Aorta (tissue), 5 donors: ENCODE results near the gene PM20D2. TPM values are rescaled to one million over a fixed set of nuclear protein-coding genes. Genes with fewer than 3 reads are reported as not detected.

ENCODE experiments used
- ATAC-seq: fragments of 200-7000 bp; cut with Tn5 transposase; one replicate; pipeline ENCODE4 v1.9.1; 2022; ENCODE audit warnings: moderate library complexity; ENCODE audit not compliant: low FRiP score
- DNase-seq, 2 donors: peaks; one replicate each; pipeline ENCODE4 v3.0.0-alpha.2; 2020
- H3K27ac ChIP-seq, 2 donors: one replicate each; pipeline ENCODE4 v1.5.1; 2013; ENCODE audit warnings: low read length in 2 of 2, mild to moderate bottlenecking in 2 of 2, moderate library complexity in 2 of 2, control low read depth in 1 of 2, inconsistent platforms in 1 of 2, low read depth in 1 of 2
- H3K27me3 ChIP-seq, 2 donors: one replicate each; pipeline ENCODE4 v1.6.1; 2013; ENCODE audit warnings: control low read depth in 1 of 2, low read length in 1 of 2, mild to moderate bottlenecking in 1 of 2, moderate library complexity in 1 of 2; ENCODE audit not compliant: insufficient read depth in 2 of 2, control insufficient read depth in 1 of 2
- H3K36me3 ChIP-seq, 2 donors: one replicate each; pipeline ENCODE4 v1.6.1; 2013; ENCODE audit warnings: control low read depth in 1 of 2, low read length in 1 of 2, mild to moderate bottlenecking in 1 of 2; ENCODE audit not compliant: insufficient read depth in 2 of 2, control insufficient read depth in 1 of 2
- H3K4me1 ChIP-seq, 2 donors: one replicate each; pipeline ENCODE4 v1.6.1; 2013; ENCODE audit warnings: low read length in 2 of 2, control low read depth in 1 of 2, mild to moderate bottlenecking in 1 of 2, moderate library complexity in 1 of 2; ENCODE audit not compliant: insufficient read depth in 2 of 2, control insufficient read depth in 1 of 2
- H3K4me3 ChIP-seq, 2 donors: one replicate each; pipeline ENCODE4 v1.5.1; 2013; ENCODE audit warnings: low read length in 2 of 2, control low read depth in 1 of 2, mild to moderate bottlenecking in 1 of 2
- H3K9me3 ChIP-seq: one replicate; pipeline ENCODE4 v1.6.1; 2013; ENCODE audit warnings: mild to moderate bottlenecking, low read length; ENCODE audit not compliant: control insufficient read depth
- WGBS, 2 donors: extraction: QIAGEN DNeasy Blood & Tissue Kit; methylation state at CpG; one replicate each; pipeline ENCODE4 v1.1.7; 2013; 5-methylcytosine and 5-hydroxymethylcytosine counted together
- intact Hi-C, 2 donors: fragments of 100-400 bp; cut with DNase I; formaldehyde crosslinking; loops; one replicate each; pipeline versions ENCODE4 v1.14.2 to v1.15.0; 2022
- polyA plus RNA-seq, 2 donors: library from polyadenylated mRNA; stranded (reverse); fragments of 200-250 nt; gene quantifications; one replicate each; pipeline ENCODE4 v1.2.3, GENCODE V29; 2013
- total RNA-seq, 2 donors: library from RNA; stranded (reverse); fragmentation: NEBNext Ultra II Directional; extraction: Animal tissue kit (Norgen Biotek cat#: 25700); gene quantifications; one replicate each; pipeline ENCODE4 v1.2.1, GENCODE V29; 2021
- donor health status: healthy with polysubstance abuse.
- donor health status: Bipolar disorder and iron deficiency.
- donor health status: DM: no; HTN: no; CAD: no.
- donor health status: DM: no; HTN: no; CAD: no.
- donor health status: DM: yes; HTN: yes; CAD: no.

Gene PM20D2
- total and polyA plus RNA-seq, 4 donors = 7.3 to 23.5 (median 18.9) TPM

DNA sequence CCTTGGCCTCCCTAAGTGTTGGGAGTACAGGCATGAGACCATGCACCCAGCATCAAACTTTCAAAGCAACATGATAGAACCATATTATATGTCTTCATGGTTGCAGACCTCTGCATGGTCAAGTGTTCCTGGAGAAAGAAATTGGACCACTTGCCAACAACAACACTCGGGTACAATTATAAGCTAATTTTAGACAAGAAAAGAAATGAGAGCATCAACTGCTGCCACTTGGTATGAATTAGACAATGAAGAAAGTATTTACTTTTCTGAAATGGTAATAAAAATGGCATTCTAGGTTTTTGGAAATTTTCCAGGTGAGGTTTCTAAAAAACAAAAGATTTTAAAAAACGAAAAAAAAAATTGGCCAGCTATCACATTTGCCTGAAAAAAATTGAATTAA lies 7.7 kb upstream of the PM20D2 start:
- DNase-seq = no peak
- Histone ChIP-seq H3K36me3 (no peaks in the 10 kb centered on the region), H3K9me3 (no peaks in the 10 kb centered on the region), H3K4me3 (no peak overlapping the region), H3K4me1 (peaks cover 0 to 2% of the 10 kb centered on the region in 2 donors), H3K27ac (no peak overlapping the region), H3K27me3 (no peaks in the 10 kb centered on the region)
- WGBS, 2 donors = 6 to 10% methylated on average over 2 of the region's 2 CpGs
- intact Hi-C loops = no loop called here
- ATAC-seq = no peak

DNA sequence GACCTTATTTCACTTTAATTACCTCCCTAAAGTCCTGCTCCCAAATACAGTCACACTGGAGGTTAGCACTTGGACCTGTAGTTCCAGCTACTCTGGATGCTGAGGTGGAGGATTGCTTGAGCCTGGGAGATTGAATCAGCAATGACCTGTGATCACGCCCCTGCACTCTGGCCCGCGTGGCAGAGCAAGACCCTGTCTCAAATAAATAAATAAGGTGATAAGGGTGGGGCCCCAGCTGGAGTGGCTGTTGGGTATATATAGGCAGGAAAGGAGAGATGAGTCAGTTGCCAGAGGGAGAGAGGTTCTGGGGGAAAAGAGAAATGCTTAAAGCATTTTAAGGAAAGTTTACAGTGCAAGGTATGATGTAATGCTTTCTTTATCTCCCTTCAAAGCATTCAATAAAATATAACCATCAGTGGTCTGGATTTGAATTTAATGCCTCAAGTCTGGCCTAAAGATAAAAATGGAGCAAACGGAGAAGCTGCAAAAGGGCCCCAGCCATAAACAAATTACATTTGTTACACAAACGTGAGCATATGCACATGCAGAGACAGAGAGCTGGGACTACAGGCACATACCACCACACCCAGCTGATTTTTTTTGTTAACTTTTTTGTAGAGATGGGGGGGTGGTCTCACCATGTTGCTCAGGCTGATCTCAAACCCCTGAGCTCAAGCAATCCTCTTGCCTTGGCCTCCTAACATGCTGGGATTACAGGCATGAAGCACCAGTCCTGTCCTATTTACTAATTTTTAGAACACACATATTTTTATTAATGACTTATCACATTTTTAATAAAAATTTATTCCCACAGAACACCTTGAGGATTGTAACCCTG lies 6.1 kb upstream of the PM20D2 start:
- intact Hi-C loops = no loop called here
- WGBS, 2 donors = 71 to 78% methylated on average over 5 of the region's 5 CpGs
- Histone ChIP-seq H3K4me3 (no peak overlapping the region), H3K9me3 (no peaks in the 10 kb centered on the region), H3K4me1 (peaks cover 2 to 3% of the 10 kb centered on the region in 2 donors), H3K27ac (no peak overlapping the region), H3K36me3 (no peaks in the 10 kb centered on the region), H3K27me3 (no peaks in the 10 kb centered on the region)
- DNase-seq (no peak), ATAC-seq (no peak)

DNA sequence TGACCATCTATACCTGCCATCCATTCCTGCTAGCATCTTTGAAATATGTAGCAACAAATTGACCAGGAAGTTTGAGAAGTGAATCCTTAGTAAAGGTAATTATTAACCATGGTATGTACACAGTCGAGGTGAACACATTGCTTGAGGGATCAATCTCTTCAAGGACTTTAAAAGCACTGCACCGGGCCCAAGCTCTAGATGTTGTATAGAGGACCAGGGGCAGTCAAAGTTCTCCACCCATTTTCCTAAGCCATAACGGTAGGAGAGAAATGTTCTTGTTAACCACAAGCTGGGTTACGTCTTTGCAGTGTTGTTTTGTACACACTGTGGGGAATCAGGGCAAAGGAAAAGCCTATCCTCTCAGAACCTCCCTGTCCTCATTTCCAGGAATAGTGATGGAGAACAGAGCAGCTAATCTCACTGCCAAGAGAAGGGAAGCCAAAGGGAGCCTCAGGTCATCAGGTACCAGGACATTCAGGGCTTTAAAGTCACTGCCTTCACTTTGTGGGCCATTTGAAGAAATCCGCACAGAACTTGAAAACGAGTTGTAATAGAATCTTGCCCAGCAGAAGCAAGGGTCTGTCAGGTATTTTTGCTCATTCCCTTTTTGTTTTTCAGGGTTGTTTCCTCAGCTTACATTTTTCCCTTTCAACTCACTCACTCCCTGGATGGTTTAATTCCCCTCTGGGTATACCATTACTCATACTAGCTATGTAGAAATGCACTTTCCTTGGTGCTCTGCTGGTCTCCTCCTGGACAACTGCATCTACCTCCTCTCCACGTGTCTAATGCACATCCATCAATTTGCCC lies 5.3 kb upstream of the PM20D2 start:
- Histone ChIP-seq H3K9me3 (no peaks in the 10 kb centered on the region), H3K27me3 (no peaks in the 10 kb centered on the region), H3K4me1 (peaks cover 2 to 3% of the 10 kb centered on the region in 2 donors), H3K27ac (no peak overlapping the region), H3K36me3 (no peaks in the 10 kb centered on the region), H3K4me3 (no peak overlapping the region)
- DNase-seq (no peak), ATAC-seq (no peak)
- intact Hi-C loops = no loop called here
- 56 to 61% methylated on average over 7 of the region's 7 CpGs for WGBS, 2 donors

GRCh38 chr6:89144354-89144906 lies 1.4 kb upstream of the PM20D2 start:
- H3K4me3 ChIP-seq = no peak overlapping the region
- no peaks in the 10 kb centered on the region for H3K36me3 ChIP-seq
- H3K27me3 ChIP-seq = no peaks in the 10 kb centered on the region
- ATAC-seq = no peak
- WGBS, 2 donors = 6 to 15% methylated on average over 2 of the region's 2 CpGs
- H3K4me1 ChIP-seq = peaks cover 2 to 7% of the 10 kb centered on the region in 2 donors
- no peaks in the 10 kb centered on the region for H3K9me3 ChIP-seq
- H3K27ac ChIP-seq = no peak overlapping the region
- no peak for DNase-seq
- intact Hi-C loops = no loop called here

GRCh38 chr6:89145091-89145955 lies 532 bp upstream of the PM20D2 start:
- Histone ChIP-seq H3K9me3 (no peaks in the 10 kb centered on the region), H3K4me3 (peak overlapping the region; percentile 69 to 91), H3K27ac (peak overlapping the region in 1 of 2 donors; percentile 70), H3K27me3 (no peaks in the 10 kb centered on the region), H3K36me3 (no peaks in the 10 kb centered on the region), H3K4me1 (peaks cover 2 to 7% of the 10 kb centered on the region in 2 donors)
- 3% methylated on average over 17 of the region's 17 CpGs for WGBS, 2 donors
- DNase-seq (no peak), ATAC-seq (peak; percentile 36)
- intact Hi-C loops = no loop called here

DNA sequence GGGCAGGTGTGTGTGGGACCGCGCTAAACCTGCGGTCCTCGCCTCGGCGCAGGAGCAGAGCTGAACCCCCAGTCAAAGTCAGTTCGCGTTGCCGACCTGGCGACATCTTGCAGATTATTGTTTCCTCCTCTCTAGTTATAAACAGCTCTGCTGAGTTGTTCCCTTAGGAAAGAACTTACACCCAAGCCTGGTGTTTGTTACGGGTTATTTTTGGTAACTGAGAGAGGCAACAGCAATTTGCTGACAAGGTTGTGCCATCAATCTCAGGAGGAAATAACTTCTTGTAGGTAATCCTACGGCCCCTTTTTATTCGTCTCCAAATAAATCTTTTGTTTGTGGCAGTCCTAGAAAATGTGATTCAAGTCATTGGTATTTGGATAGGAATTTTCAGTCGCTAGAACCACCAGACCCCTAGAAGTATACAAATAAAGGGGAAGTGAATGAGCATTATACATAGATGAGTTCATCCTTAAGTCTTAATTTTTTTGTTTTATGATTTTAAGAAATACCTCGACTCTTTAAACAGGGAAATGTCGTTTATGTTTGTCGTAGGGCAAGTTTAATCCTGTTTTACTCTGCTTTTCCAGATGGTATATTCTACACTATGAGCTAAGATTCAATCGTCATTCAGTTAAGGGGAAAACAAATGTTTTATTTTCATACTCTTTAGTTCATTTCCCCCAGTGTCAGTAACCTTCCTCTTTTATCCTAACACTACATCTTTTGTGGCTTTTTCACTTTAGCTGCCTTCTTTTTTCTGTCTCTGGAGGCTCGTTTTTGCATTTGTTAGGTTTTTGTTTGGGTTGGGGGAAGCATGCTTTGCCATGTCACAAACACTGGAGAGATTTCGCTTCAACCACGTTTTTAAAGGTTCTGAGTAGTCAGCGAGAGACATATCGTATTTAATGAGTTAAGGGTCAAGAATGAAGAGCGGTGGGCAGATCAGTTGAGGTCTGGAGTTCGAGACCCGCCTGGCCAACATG lies 1.2 kb downstream of the PM20D2 start:
- ATAC-seq (peak; percentile 19), DNase-seq (no peak)
- Histone ChIP-seq H3K27ac (peak overlapping the region; percentile 31 to 70), H3K27me3 (no peaks in the 10 kb centered on the region), H3K9me3 (no peaks in the 10 kb centered on the region), H3K4me1 (peaks cover 0 to 7% of the 10 kb centered on the region in 2 donors), H3K36me3 (peaks cover 0 to 3% of the 10 kb centered on the region in 2 donors), H3K4me3 (peak overlapping the region; percentile 69 to 91)
- 22 to 23% methylated on average over 26 of the region's 26 CpGs for WGBS, 2 donors
- intact Hi-C loops = no loop called here

DNA sequence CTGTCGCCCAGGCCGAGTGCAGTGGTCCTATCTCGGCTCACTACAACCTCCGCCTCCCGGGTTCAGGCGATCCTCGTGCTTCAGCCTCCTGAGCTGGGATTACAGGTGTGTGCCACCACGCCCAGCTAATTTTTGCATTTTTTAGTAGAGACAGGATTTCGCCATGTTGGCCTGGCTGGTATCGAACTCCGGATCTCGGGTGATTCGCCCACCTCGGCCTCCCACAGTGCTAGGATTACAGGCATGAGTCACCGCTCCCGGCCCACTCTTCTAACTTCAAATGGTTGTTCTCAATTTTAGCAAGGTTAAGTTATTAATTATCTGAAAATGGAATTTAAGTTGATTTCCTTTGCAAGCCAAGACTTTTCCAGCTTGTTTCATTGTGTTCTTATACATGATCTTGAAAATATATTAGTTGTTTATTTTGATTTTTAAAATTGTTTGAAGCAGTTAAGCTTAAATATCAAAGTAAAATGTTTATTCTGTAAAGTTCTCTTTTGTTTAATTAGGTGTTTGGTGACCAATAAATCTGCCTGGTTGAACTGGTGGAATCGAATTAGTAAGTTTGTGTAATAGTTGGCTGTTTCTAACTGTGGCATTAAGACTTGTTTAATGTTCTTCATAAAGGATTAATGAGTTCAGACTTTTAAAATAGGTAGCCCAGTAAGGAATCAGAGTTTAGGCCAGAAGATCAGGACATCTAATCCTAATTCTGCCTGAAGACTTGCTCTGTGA lies 2.3 kb downstream of the PM20D2 start:
- 88 to 90% methylated on average over 17 of the region's 17 CpGs for WGBS, 2 donors
- Histone ChIP-seq H3K27ac (peak overlapping the region in 1 of 2 donors; percentile 25), H3K36me3 (peaks cover 0 to 3% of the 10 kb centered on the region in 2 donors), H3K9me3 (no peaks in the 10 kb centered on the region), H3K27me3 (no peaks in the 10 kb centered on the region), H3K4me3 (peak overlapping the region in 1 of 2 donors; percentile 20), H3K4me1 (peaks cover 0 to 7% of the 10 kb centered on the region in 2 donors)
- DNase-seq (no peak), ATAC-seq (no peak)
- intact Hi-C loops = no loop called here
